Heart right ventricle (tissue), 12 donors: Measurements from ENCODE around the gene KPNB1. TPM values are rescaled to one million over a fixed set of nuclear protein-coding genes. Genes with fewer than 3 reads are reported as not detected.

ENCODE experiments used
- polyA plus RNA-seq, 2 donors: library from polyadenylated mRNA; stranded (reverse); fragments of 200-250 nt; gene quantifications; one replicate each; pipeline ENCODE4 v1.2.3, GENCODE V29; 2013
- total RNA-seq, 10 donors: library from RNA; stranded (reverse); fragmentation: NEBNext Ultra II Directional in 3 of 10; extraction: Animal tissue kit (Norgen Biotek cat#: 25700) in 3 of 10; gene quantifications; one replicate each; pipeline versions ENCODE4 v1.2.1 to v1.2.4, GENCODE V29; 2021 to 2023
- donor health status: ischemic (EF 13 %, LVEDD 7.1; RV severe dilation, severe dysfunction).
- donor health status: healthy with polysubstance abuse.
- donor health status: DM: no; HTN: yes; CAD: no.
- donor health status: DM: no; HTN: no; CAD: no.
- donor health status: ischemic (EF 25% LVEDD 6.9; RV normal size, moderate dysfunction).
- donor health status: ischemic (EF 25% LVEDD 5.7; RV mildly dilated, moderate dysfunction).
- donor health status: healthy.
- donor health status: nonischemic (EF 11% LVEDD 7.7; RV severe dilation, severe dysfunction).
- donor health status: DM: yes; HTN: yes; CAD: no.
- donor health status: PGD.
- donor health status: ischemic (EF 29% LVEDD 5.4; RV normal size, mild dysfunction).
- donor health status: nonischemic (EF 23%, LVEDD 6.1; RV moderate dilation, normal function).

The KPNB1 gene
- total and polyA plus RNA-seq, 12 donors: 30.6 to 236 (median 182) TPM

Other genes with a start within 250 kb of the KPNB1 start
- 100 to 1,000 TPM in 1 of 10 donors, 10 to 100 TPM in 9; 65.8 to 104 (median 86.9) TPM for gene NPEPPS, start 118.8 kb upstream of the KPNB1 start, total RNA-seq
- 10 to 100 TPM; 21.8 to 28.4 TPM for gene NPEPPS, start 118.8 kb upstream of the KPNB1 start, polyA plus RNA-seq
- gene TBKBP1, start 44.2 kb downstream of the KPNB1 start, total RNA-seq: 10 to 100 TPM in 9 of 10 donors, 1 to 10 TPM in 1; 8.4 to 19.9 (median 12.6) TPM
- gene TBKBP1, start 44.2 kb downstream of the KPNB1 start, polyA plus RNA-seq: 10 to 100 TPM in 1 of 2 donors, 1 to 10 TPM in 1; 9.9 to 27.9 TPM
- gene TBX21, start 83.3 kb downstream of the KPNB1 start, total RNA-seq: 1 to 10 TPM in 1 of 10 donors, under 1 TPM in 5, not detected in 4; 0.11 to 2.0 (median 0.29) TPM
- under 1 TPM; 0.07 to 0.15 TPM for gene TBX21, start 83.3 kb downstream of the KPNB1 start, polyA plus RNA-seq
- 1 to 10 TPM; 2.8 to 8.7 (median 5.1) TPM for gene OSBPL7, start 171.9 kb downstream of the KPNB1 start, total RNA-seq
- gene OSBPL7, start 171.9 kb downstream of the KPNB1 start, polyA plus RNA-seq: 1 to 10 TPM; 3.1 to 9.6 TPM
- 10 to 100 TPM; 44.8 to 72.3 (median 62.9) TPM for gene MRPL10, start 181.6 kb downstream of the KPNB1 start, total RNA-seq
- gene MRPL10, start 181.6 kb downstream of the KPNB1 start, polyA plus RNA-seq: 10 to 100 TPM; 44.2 to 63.6 TPM
- gene LRRC46, start 181.8 kb downstream of the KPNB1 start, total RNA-seq: under 1 TPM in 7 of 10 donors, not detected in 3; 0.14 to 0.53 (median 0.34) TPM
- gene LRRC46, start 181.8 kb downstream of the KPNB1 start, polyA plus RNA-seq: under 1 TPM; 0.19 to 0.95 TPM
- gene SCRN2, start 191.4 kb downstream of the KPNB1 start, total RNA-seq: 10 to 100 TPM; 25.6 to 38.2 (median 34.5) TPM
- gene SCRN2, start 191.4 kb downstream of the KPNB1 start, polyA plus RNA-seq: 10 to 100 TPM; 20.6 to 82.5 TPM
- under 1 TPM; 0.05 to 0.51 (median 0.20) TPM for gene SP6, start 201.2 kb downstream of the KPNB1 start, total RNA-seq
- 1 to 10 TPM in 1 of 2 donors, under 1 TPM in 1; 0.22 to 1.9 TPM for gene SP6, start 201.2 kb downstream of the KPNB1 start, polyA plus RNA-seq
- gene SP2, start 246.3 kb downstream of the KPNB1 start, total RNA-seq: 10 to 100 TPM; 13.0 to 18.3 (median 15.9) TPM
- gene SP2, start 246.3 kb downstream of the KPNB1 start, polyA plus RNA-seq: 1 to 10 TPM; 4.3 to 8.0 TPM